Measurements from ENCODE around the gene STXBP5. TPM values are rescaled to one million over a fixed set of nuclear protein-coding genes. Genes with fewer than 3 reads are reported as not detected.

STXBP5 gene
- total and polyA plus RNA-seq, 4 donors = 1.9 to 8.9 (median 4.8) TPM

DNA sequence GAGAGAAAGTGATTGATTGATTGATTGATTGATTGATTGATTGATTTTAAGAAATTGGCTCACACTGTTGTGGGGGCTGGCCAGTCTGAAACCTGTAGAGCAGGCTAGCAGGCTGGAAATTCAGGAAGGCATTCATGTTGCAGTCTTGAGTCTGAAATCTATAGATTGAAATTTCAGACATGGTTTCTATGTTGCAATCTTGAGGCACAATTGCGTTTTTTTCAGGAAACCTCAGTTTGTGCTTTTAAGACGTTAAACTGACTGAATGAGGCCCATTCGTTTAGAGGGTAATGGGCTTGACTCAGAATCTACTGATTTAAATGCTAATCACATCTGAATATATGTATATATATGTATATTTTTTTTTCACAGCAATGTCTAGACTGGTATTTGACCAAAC, 106.3 kb downstream of the STXBP5 start:
- Histone ChIP-seq H3K9me3 (ENCODE audit: control insufficient read depth in 4 of 4, low read length in 3 of 4) (no peaks in the 10 kb centered on the region), H3K27ac (ENCODE audit: low read depth in 1 of 2, low read length in 2 of 2) (no peak overlapping the region), H3K27me3 (ENCODE audit: control insufficient read depth in 4 of 4, insufficient read depth in 4 of 4, low read length in 3 of 4) (no peaks in the 10 kb centered on the region), H3K9ac (ENCODE audit: low read depth in 1 of 2, low read length in 2 of 2) (no peak overlapping the region), H3K4me1 (ENCODE audit: control insufficient read depth in 4 of 4, insufficient read depth in 4 of 4, low read length in 3 of 4) (no peaks in the 10 kb centered on the region), H3K4me3 (ENCODE audit: low read depth in 1 of 3, low read length in 3 of 3) (no peak overlapping the region), H3K36me3 (ENCODE audit: control insufficient read depth in 4 of 4, insufficient read depth in 3 of 4, low read depth in 1 of 4, low read length in 3 of 4) (peaks cover 0 to 3% (median 0%) of the 10 kb centered on the region in 4 donors)
- no peak for TF ChIP-seq FOXA1 (IDR thresholded peaks at IDR 0.05)
- TF ChIP-seq, protein P1, sequence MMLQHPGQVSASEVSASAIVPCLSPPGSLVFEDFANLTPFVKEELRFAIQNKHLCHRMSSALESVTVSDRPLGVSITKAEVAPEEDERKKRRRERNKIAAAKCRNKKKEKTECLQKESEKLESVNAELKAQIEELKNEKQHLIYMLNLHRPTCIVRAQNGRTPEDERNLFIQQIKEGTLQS (IDR thresholded peaks at IDR 0.05) = no peak
- TF ChIP-seq HNF4G (IDR thresholded peaks at IDR 0.05) = no peak
- TF ChIP-seq, protein P2, sequence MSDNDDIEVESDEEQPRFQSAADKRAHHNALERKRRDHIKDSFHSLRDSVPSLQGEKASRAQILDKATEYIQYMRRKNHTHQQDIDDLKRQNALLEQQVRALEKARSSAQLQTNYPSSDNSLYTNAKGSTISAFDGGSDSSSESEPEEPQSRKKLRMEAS (IDR thresholded peaks at IDR 0.05) = no peak
- no peak for TF ChIP-seq RAD21 (IDR thresholded peaks at IDR 0.05)
- no peak for TF ChIP-seq RXRA (IDR thresholded peaks at IDR 0.05)
- no peak for TF ChIP-seq HNF4A (conservative IDR thresholded peaks at IDR 0.05)
- no peak for TF ChIP-seq NR2F2 (IDR thresholded peaks at IDR 0.05)
- no peak for TF ChIP-seq JUND (IDR thresholded peaks at IDR 0.05)
- TF ChIP-seq, protein P3, sequence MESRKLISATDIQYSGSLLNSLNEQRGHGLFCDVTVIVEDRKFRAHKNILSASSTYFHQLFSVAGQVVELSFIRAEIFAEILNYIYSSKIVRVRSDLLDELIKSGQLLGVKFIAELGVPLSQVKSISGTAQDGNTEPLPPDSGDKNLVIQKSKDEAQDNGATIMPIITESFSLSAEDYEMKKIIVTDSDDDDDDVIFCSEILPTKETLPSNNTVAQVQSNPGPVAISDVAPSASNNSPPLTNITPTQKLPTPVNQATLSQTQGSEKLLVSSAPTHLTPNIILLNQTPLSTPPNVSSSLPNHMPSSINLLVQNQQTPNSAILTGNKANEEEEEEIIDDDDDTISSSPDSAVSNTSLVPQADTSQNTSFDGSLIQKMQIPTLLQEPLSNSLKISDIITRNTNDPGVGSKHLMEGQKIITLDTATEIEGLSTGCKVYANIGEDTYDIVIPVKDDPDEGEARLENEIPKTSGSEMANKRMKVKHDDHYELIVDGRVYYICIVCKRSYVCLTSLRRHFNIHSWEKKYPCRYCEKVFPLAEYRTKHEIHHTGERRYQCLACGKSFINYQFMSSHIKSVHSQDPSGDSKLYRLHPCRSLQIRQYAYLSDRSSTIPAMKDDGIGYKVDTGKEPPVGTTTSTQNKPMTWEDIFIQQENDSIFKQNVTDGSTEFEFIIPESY (IDR thresholded peaks at IDR 0.05) = no peak
- no peak for TF ChIP-seq GABPA (IDR thresholded peaks at IDR 0.05 in 1 of 2, conservative IDR thresholded peaks at IDR 0.05 in 1 of 2)
- no peak for TF ChIP-seq YY1 (IDR thresholded peaks at IDR 0.05)
- TF ChIP-seq FOXA2 (IDR thresholded peaks at IDR 0.05) = no peak
- TF ChIP-seq, protein P4, sequence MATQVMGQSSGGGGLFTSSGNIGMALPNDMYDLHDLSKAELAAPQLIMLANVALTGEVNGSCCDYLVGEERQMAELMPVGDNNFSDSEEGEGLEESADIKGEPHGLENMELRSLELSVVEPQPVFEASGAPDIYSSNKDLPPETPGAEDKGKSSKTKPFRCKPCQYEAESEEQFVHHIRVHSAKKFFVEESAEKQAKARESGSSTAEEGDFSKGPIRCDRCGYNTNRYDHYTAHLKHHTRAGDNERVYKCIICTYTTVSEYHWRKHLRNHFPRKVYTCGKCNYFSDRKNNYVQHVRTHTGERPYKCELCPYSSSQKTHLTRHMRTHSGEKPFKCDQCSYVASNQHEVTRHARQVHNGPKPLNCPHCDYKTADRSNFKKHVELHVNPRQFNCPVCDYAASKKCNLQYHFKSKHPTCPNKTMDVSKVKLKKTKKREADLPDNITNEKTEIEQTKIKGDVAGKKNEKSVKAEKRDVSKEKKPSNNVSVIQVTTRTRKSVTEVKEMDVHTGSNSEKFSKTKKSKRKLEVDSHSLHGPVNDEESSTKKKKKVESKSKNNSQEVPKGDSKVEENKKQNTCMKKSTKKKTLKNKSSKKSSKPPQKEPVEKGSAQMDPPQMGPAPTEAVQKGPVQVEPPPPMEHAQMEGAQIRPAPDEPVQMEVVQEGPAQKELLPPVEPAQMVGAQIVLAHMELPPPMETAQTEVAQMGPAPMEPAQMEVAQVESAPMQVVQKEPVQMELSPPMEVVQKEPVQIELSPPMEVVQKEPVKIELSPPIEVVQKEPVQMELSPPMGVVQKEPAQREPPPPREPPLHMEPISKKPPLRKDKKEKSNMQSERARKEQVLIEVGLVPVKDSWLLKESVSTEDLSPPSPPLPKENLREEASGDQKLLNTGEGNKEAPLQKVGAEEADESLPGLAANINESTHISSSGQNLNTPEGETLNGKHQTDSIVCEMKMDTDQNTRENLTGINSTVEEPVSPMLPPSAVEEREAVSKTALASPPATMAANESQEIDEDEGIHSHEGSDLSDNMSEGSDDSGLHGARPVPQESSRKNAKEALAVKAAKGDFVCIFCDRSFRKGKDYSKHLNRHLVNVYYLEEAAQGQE (IDR thresholded peaks at IDR 0.05) = no peak
- TF ChIP-seq EGR1 (IDR thresholded peaks at IDR 0.05; ENCODE audit: low read depth in 2 of 2) = no peak
- TF ChIP-seq SP1 (IDR thresholded peaks at IDR 0.05) = no peak
- TF ChIP-seq, protein P5, sequence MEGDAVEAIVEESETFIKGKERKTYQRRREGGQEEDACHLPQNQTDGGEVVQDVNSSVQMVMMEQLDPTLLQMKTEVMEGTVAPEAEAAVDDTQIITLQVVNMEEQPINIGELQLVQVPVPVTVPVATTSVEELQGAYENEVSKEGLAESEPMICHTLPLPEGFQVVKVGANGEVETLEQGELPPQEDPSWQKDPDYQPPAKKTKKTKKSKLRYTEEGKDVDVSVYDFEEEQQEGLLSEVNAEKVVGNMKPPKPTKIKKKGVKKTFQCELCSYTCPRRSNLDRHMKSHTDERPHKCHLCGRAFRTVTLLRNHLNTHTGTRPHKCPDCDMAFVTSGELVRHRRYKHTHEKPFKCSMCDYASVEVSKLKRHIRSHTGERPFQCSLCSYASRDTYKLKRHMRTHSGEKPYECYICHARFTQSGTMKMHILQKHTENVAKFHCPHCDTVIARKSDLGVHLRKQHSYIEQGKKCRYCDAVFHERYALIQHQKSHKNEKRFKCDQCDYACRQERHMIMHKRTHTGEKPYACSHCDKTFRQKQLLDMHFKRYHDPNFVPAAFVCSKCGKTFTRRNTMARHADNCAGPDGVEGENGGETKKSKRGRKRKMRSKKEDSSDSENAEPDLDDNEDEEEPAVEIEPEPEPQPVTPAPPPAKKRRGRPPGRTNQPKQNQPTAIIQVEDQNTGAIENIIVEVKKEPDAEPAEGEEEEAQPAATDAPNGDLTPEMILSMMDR (IDR thresholded peaks at IDR 0.05; ENCODE audit: low read depth, low read length, missing input control) = no peak
- DNase-seq (ENCODE audit: low spot score) = no peak
- 87% methylated on average over 3 of the region's 3 CpGs for WGBS

DNA sequence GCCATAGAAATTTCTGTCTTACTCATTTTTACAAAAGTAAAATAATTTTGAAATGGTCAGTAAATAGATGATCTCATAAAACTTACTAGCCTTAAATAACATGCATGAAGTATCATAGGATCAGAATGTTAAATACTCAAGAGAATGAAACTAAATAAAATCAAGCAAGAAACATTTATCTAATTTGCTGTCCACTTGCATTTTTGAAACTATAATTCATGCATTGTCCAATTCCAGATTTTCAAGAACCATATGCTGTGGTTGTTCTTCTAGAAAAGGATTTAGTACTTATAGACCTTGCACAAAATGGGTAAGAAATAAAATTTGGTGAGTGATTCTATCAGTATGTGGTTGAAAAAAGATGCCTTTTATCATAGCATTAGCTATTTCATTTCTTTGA, 107.0 kb downstream of the STXBP5 start:
- DNase-seq (ENCODE audit: low spot score) = no peak
- TF ChIP-seq, protein P1 (IDR thresholded peaks at IDR 0.05) = no peak
- no peak for TF ChIP-seq YY1 (IDR thresholded peaks at IDR 0.05)
- no peak for TF ChIP-seq FOXA1 (IDR thresholded peaks at IDR 0.05)
- TF ChIP-seq, protein P5 (IDR thresholded peaks at IDR 0.05; ENCODE audit: low read depth, low read length, missing input control) = no peak
- TF ChIP-seq, protein P4 (IDR thresholded peaks at IDR 0.05) = no peak
- TF ChIP-seq EGR1 (IDR thresholded peaks at IDR 0.05; ENCODE audit: low read depth in 2 of 2) = no peak
- no peak for TF ChIP-seq JUND (IDR thresholded peaks at IDR 0.05)
- no peak for TF ChIP-seq SP1 (IDR thresholded peaks at IDR 0.05)

More for the DNA sequence above, 107.0 kb downstream of the STXBP5 start:
- H3K4me1 ChIP-seq (ENCODE audit: control insufficient read depth in 4 of 4, insufficient read depth in 4 of 4, low read length in 3 of 4) = no peaks in the 10 kb centered on the region
- H3K9me3 ChIP-seq (ENCODE audit: control insufficient read depth in 4 of 4, low read length in 3 of 4) = no peaks in the 10 kb centered on the region
- H3K36me3 ChIP-seq (ENCODE audit: control insufficient read depth in 4 of 4, insufficient read depth in 3 of 4, low read depth in 1 of 4, low read length in 3 of 4) = peaks cover 0 to 3% (median under 1%) of the 10 kb centered on the region in 4 donors
- H3K9ac ChIP-seq (ENCODE audit: low read depth in 1 of 2, low read length in 2 of 2) = no peak overlapping the region
- H3K27me3 ChIP-seq (ENCODE audit: control insufficient read depth in 4 of 4, insufficient read depth in 4 of 4, low read length in 3 of 4) = no peaks in the 10 kb centered on the region
- H3K27ac ChIP-seq (ENCODE audit: low read depth in 1 of 2, low read length in 2 of 2) = no peak overlapping the region
- H3K4me3 ChIP-seq (ENCODE audit: low read depth in 1 of 3, low read length in 3 of 3) = no peak overlapping the region

Measured in liver (tissue), 9 donors.